HuH-7.5 (cell line): ENCODE measurements around the gene ZNF692.

Experiments used
- DNase-seq: peaks from one replicate; pipeline ENCODE4 v3.0.0; 2011; ENCODE audit warnings: low spot score

The ZNF692 gene

GRCh38 chr1:248873993-248874533, 15.2 kb upstream of the ZNF692 start:
- peak; percentile 59 for DNase-seq

GRCh38 chr1:248873409-248873992, 14.6 kb upstream of the ZNF692 start:
- peak; percentile 60 for DNase-seq

GRCh38 chr1:248872752-248873408, 14.0 kb upstream of the ZNF692 start:
- peak; percentile 51 for DNase-seq

GRCh38 chr1:248871837-248872401, 13.0 kb upstream of the ZNF692 start:
- DNase-seq, result no peak

- DNase-seq, result peak; percentile 69
Measured at GRCh38 chr1:248862998-248863881, 4.4 kb upstream of the ZNF692 start.

- no peak for DNase-seq
Measured at GRCh38 chr1:248862695-248862997, 3.8 kb upstream of the ZNF692 start.

GRCh38 chr1:248861616-248862015, 2.7 kb upstream of the ZNF692 start:
- no peak for DNase-seq

GRCh38 chr1:248860007-248860406, 1.1 kb upstream of the ZNF692 start:
- DNase-seq, result no peak

GRCh38 chr1:248858096-248858890, 592 bp downstream of the ZNF692 start:
- peak; percentile 79 for DNase-seq

- no peak for DNase-seq
Measured at GRCh38 chr1:248857749-248858095, 1.2 kb downstream of the ZNF692 start.

- no peak for DNase-seq
Measured at GRCh38 chr1:248857201-248857600, 1.7 kb downstream of the ZNF692 start.

GRCh38 chr1:248856176-248856575, 2.7 kb downstream of the ZNF692 start:
- DNase-seq, result no peak

- DNase-seq, result no peak
Measured at GRCh38 chr1:248855580-248855979, 3.3 kb downstream of the ZNF692 start.

GRCh38 chr1:248853663-248854375, 5.1 kb downstream of the ZNF692 start:
- no peak for DNase-seq

- no peak for DNase-seq
Measured at GRCh38 chr1:248852481-248853405, 6.1 kb downstream of the ZNF692 start.

GRCh38 chr1:248851390-248851789, 7.5 kb downstream of the ZNF692 start:
- no peak for DNase-seq

GRCh38 chr1:248850536-248851251, 8.2 kb downstream of the ZNF692 start:
- no peak for DNase-seq

- DNase-seq, result no peak
Measured at GRCh38 chr1:248850124-248850523, 8.8 kb downstream of the ZNF692 start.

- no peak for DNase-seq
Measured at GRCh38 chr1:248849637-248850036, 9.2 kb downstream of the ZNF692 start.
